Stomach (tissue), 9 donors: ENCODE results near the gene NKAP. TPM values are rescaled to one million over a fixed set of nuclear protein-coding genes. Genes with fewer than 3 reads are reported as not detected.
"Not testable (repeated sequence)": the region's sequence is repeated elsewhere in the genome, so short reads cannot be mapped to it uniquely, and the experiment has no call there.

Source experiments
- DNase-seq, 2 donors: peaks; one replicate each; pipeline versions ENCODE4 v3.0.0 to v3.0.0-alpha.2; 2013 to 2019
- H3K27ac ChIP-seq, 5 donors: fragments of 200-600 bp in 4 of 5; sonication (generic) in 4 of 5; one replicate each; pipeline ENCODE4 v1.5.1; 2013 to 2019; ENCODE audit warnings: mild to moderate bottlenecking in 1 of 5, moderate library complexity in 1 of 5
- H3K27me3 ChIP-seq, 3 donors: fragments of 200-600 bp; sonication (generic); one replicate each; pipeline ENCODE4 v1.5.1; 2017 to 2019; ENCODE audit warnings: mixed run types in 1 of 3
- H3K36me3 ChIP-seq, 4 donors: fragments of 200-600 bp; sonication (generic); 1 replicate in 3 of 4; 2 replicates in 1 of 4; pipeline ENCODE4 v1.5.1; 2016 to 2019
- H3K4me1 ChIP-seq, 4 donors: fragments of 200-600 bp; sonication (generic); one replicate each; pipeline ENCODE4 v1.5.1; 2016 to 2019
- H3K4me3 ChIP-seq, 4 donors: fragments of 200-600 bp; sonication (generic) in 3 of 4; one replicate each; pipeline ENCODE4 v1.5.1; 2016 to 2019; ENCODE audit warnings: mild to moderate bottlenecking in 1 of 4
- H3K9me3 ChIP-seq, 4 donors: fragments of 200-600 bp; sonication (generic); one replicate each; pipeline ENCODE4 v1.5.1; 2016 to 2019
- EP300 ChIP-seq: sonication (generic); formaldehyde crosslinking; IDR thresholded peaks from one replicate; pipeline ENCODE4 v1.6.1; 2017; ENCODE audit warnings: antibody characterized with exemption
- POLR2A ChIP-seq, 4 donors: fragments of 450-650 bp; IDR thresholded peaks; one replicate each; pipeline ENCODE4 v1.6.1; 2016; ENCODE audit warnings: antibody characterized with exemption in 4 of 4, control low read depth in 2 of 4, mild to moderate bottlenecking in 1 of 4, moderate library complexity in 1 of 4
- POLR2AphosphoS5 ChIP-seq, 3 donors: sonication (generic); formaldehyde crosslinking; IDR thresholded peaks; one replicate each; pipeline ENCODE4 v1.6.1; 2016; ENCODE audit warnings: antibody characterized with exemption in 3 of 3
- WGBS, 5 donors: extraction: QIAGEN DNeasy Blood & Tissue Kit in 3 of 5; methylation state at CpG; one replicate each; pipeline versions ENCODE4 v1.1.5 to v1.1.7; 2013 to 2018; 5-methylcytosine and 5-hydroxymethylcytosine counted together
- intact Hi-C: fragments of 100-400 bp; cut with DNase I; formaldehyde crosslinking; loops from one replicate; pipeline ENCODE4 v1.15.1; 2023; ENCODE audit warnings: low total_unique reads
- polyA plus RNA-seq, 3 donors: library from polyadenylated mRNA; stranded (reverse); fragments of 200-250 nt; gene quantifications; one replicate each; pipeline ENCODE4 v1.2.3, GENCODE V29; 2013
- total RNA-seq, 5 donors: library from RNA; depleted of rRNA; stranded (reverse); fragments of >200 nt; gene quantifications; one replicate each; pipeline versions ENCODE4 v1.1.0 to v1.2.3, GENCODE V29; 2014 to 2016
- TF ChIP-seq, protein P1 (sequence below), 7 experiments: fragments of 450-650 bp in 4 of 7; fragments of 200-600 bp in 3 of 7; sonication (generic) in 3 of 7; IDR thresholded peaks; one replicate each; pipeline ENCODE4 v1.5.1; 2016 to 2019; ENCODE audit warnings: antibody characterized with exemption in 7 of 7, control low read depth in 2 of 7, mild to moderate bottlenecking in 1 of 7
- donor health status: healthy with polysubstance abuse.
- donor health status: Bipolar disorder and iron deficiency.
- donor health status: healthy.

The NKAP gene
- total and polyA plus RNA-seq, 8 donors: 0.58 to 7.5 (median 6.2) TPM

DNA sequence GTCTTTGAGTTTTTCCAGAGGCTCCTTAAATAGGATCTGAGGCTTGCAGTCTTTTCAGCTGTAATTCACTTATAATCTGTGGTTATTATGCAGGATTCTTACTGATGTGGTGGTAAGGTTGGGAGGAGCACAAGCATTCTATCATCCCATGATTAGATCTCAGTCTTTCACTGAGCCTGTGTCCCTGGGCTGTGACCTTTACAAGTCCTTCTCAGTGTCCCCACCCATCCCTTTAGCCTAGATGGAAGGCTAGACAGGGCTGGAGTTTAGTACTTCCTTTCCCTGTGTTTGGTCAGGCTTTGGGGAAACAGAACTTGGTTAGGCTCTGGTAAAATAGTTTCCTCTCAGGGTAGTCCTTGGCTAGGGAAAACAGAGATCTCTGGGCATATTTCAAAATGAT lies 17.1 kb upstream of the NKAP start:
- Histone ChIP-seq H3K9me3 (no peaks in the 10 kb centered on the region), H3K4me3 (no peak overlapping the region), H3K27ac (no peak overlapping the region), H3K36me3 (no peaks in the 10 kb centered on the region), H3K27me3 (no peaks in the 10 kb centered on the region), H3K4me1 (no peaks in the 10 kb centered on the region)
- TF ChIP-seq EP300 (no peak), POLR2AphosphoS5 (IDR thresholded peaks at IDR 0.05) (no peak), POLR2A (IDR thresholded peaks at IDR 0.05) (no peak)
- TF ChIP-seq, protein P1, sequence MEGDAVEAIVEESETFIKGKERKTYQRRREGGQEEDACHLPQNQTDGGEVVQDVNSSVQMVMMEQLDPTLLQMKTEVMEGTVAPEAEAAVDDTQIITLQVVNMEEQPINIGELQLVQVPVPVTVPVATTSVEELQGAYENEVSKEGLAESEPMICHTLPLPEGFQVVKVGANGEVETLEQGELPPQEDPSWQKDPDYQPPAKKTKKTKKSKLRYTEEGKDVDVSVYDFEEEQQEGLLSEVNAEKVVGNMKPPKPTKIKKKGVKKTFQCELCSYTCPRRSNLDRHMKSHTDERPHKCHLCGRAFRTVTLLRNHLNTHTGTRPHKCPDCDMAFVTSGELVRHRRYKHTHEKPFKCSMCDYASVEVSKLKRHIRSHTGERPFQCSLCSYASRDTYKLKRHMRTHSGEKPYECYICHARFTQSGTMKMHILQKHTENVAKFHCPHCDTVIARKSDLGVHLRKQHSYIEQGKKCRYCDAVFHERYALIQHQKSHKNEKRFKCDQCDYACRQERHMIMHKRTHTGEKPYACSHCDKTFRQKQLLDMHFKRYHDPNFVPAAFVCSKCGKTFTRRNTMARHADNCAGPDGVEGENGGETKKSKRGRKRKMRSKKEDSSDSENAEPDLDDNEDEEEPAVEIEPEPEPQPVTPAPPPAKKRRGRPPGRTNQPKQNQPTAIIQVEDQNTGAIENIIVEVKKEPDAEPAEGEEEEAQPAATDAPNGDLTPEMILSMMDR (IDR thresholded peaks at IDR 0.05): no peak
- intact Hi-C loops: no loop called here
- DNase-seq: no peak

DNA sequence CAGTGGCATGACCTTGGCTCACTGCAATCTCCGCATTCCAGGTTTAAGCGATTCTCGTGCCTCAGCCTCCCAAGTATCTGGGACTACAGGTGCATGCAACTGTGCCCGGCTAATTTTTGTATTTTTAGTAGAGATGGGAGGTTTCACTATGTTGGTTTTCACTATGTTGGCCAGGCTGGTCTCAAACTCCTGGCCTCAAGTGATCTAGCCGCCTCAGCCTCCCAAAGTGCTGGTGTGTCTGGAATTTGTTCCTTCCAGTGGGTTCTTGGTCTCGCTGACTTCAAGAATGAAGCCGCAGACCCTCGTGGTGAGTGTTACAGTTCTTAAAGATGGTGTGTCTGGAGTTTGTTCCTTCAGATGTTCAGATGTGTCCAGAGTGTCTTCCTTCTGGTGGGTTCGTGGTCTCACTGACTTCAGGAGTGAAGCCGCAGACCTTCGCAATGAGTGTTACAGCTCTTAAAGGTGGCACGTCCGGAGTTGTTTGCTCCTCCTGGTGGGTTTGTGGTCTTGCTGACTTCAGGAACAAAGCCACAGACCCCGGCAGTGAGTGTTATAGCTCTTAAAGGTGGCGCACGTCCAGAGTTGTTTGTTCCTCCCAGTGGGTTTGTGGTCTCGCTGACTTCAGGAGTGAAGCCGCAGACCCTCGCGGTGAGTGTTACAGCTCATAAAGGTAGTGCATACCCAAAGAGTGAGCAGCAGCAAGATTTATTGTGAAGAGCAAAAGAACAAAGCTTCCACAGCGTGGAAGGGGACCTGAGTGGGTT lies 12.4 kb upstream of the NKAP start:
- intact Hi-C loops, H3K4me3 ChIP-seq, H3K27me3 ChIP-seq, H3K36me3 ChIP-seq, H3K9me3 ChIP-seq, H3K4me1 ChIP-seq, H3K27ac ChIP-seq: not testable (repeated sequence)
- peak in 1 of 2 donors; percentile 8 for DNase-seq
- WGBS, 5 donors: 63 to 91% (median 80%) methylated on average over 20 to 21 of the region's 21 CpGs

DNA sequence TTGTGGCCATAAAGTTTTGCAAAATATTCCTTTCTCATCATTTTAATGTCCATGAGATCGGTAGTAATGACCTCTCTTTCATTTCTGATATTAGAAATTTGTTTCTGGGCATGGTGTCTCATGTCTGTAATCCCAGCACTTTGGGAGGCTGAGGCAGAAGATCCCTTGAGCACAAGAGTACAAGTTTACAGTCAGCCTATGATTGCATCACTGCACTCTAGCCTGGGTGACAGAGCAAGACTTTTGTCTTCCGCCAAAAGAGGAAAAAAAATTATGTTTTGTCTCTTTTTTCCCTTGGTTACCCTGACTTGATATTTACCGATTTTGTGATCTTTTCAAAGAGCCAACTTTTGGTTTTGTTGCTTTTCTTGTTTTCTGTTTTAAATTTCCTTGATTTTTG lies 10.8 kb upstream of the NKAP start:
- Histone ChIP-seq H3K27ac (no peak overlapping the region), H3K9me3 (no peaks in the 10 kb centered on the region), H3K27me3 (peaks cover 0 to 3% (median 0%) of the 10 kb centered on the region in 3 donors), H3K4me3 (no peak overlapping the region), H3K4me1 (no peaks in the 10 kb centered on the region), H3K36me3 (no peaks in the 10 kb centered on the region)
- intact Hi-C loops: no loop called here
- WGBS, 5 donors: 67 to 79% (median 73%) methylated on average over 3 of the region's 3 CpGs
- no peak for TF ChIP-seq EP300
- no peak for TF ChIP-seq POLR2AphosphoS5 (IDR thresholded peaks at IDR 0.05)
- TF ChIP-seq, protein P1 (IDR thresholded peaks at IDR 0.05): no peak
- TF ChIP-seq POLR2A (IDR thresholded peaks at IDR 0.05): no peak
- no peak for DNase-seq

DNA sequence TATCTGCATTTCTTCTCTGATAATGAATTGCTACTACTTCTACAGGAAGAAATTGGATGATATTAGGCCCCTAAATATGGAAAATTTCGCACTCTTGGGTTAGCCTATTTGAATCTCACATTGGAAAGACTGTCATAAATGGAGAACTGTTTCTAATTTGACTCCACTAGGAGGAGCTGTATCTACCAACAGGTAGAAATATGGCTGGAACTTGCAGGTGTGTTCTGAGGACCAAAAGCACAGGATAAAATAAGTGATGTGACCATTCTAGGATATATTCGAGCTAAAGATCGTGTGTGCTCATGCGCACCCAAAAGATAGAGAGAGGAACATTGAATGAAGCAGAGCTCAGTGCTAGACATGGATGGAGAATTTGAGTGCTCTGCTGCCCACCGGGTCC lies 4.8 kb upstream of the NKAP start:
- WGBS, 5 donors: 74 to 85% (median 78%) methylated on average over 5 of the region's 5 CpGs
- DNase-seq: no peak
- no peaks in the 10 kb centered on the region for H3K36me3 ChIP-seq
- no peak overlapping the region for H3K27ac ChIP-seq
- no peaks in the 10 kb centered on the region for H3K9me3 ChIP-seq
- TF ChIP-seq, protein P1 (IDR thresholded peaks at IDR 0.05): no peak
- TF ChIP-seq EP300: no peak
- no peak for TF ChIP-seq POLR2AphosphoS5 (IDR thresholded peaks at IDR 0.05)
- no peak for TF ChIP-seq POLR2A (IDR thresholded peaks at IDR 0.05)
- H3K27me3 ChIP-seq: no peaks in the 10 kb centered on the region
- intact Hi-C loops: no loop called here
- H3K4me1 ChIP-seq: peaks cover 0 to 6% (median 2%) of the 10 kb centered on the region in 4 donors
- no peak overlapping the region for H3K4me3 ChIP-seq

DNA sequence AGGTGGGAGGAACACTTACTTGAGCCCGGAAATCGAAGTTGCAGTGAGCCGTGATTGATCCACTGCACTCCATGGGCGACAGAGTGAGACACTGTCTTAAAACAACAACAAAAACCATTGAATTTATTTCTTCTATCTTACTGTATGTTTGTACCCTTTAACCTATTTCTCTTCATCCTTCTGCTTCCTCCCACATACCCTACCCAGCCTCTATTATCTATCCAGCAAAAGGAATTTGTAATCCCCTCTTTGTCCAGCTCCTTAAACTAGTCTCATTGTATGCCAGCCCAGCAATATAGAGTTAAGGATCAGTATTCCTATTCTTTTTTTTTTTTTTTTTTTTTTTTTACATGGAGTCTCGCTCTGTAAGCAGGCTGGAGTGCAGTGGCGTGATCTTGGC lies 1.9 kb upstream of the NKAP start:
- intact Hi-C loops: no loop called here
- WGBS, 5 donors: 63 to 74% (median 74%) methylated on average over 5 to 6 of the region's 6 CpGs

More for the DNA sequence above, 1.9 kb upstream of the NKAP start:
- Histone ChIP-seq H3K36me3 (no peaks in the 10 kb centered on the region), H3K27ac (no peak overlapping the region), H3K27me3 (no peaks in the 10 kb centered on the region), H3K4me3 (no peak overlapping the region), H3K4me1 (peaks cover 5 to 24% (median 17%) of the 10 kb centered on the region in 4 donors), H3K9me3 (no peaks in the 10 kb centered on the region)
- DNase-seq: no peak
- TF ChIP-seq POLR2A (IDR thresholded peaks at IDR 0.05) (no peak), POLR2AphosphoS5 (IDR thresholded peaks at IDR 0.05) (no peak), EP300 (no peak)
- TF ChIP-seq, protein P1 (IDR thresholded peaks at IDR 0.05): no peak
